Measurements from ENCODE around the gene RARB.

The RARB gene

GRCh38 chr3:25589104-25589782 lies 161.2 kb downstream of the RARB start:
- TF ChIP-seq CTCF (conservative IDR thresholded peaks at IDR 0.05; ENCODE audit: low read length): no peak
- no peak overlapping the region for H3K4me3 ChIP-seq (ENCODE audit: low read length)
- no peak for DNase-seq (ENCODE audit: low read depth)

GRCh38 chr3:25589783-25590258 lies 161.8 kb downstream of the RARB start:
- no peak for TF ChIP-seq CTCF (conservative IDR thresholded peaks at IDR 0.05; ENCODE audit: low read length)
- no peak overlapping the region for H3K4me3 ChIP-seq (ENCODE audit: low read length)
- no peak for DNase-seq (ENCODE audit: low read depth)

- no peak overlapping the region for H3K4me3 ChIP-seq (ENCODE audit: low read length)
- peak; percentile 51 for DNase-seq (ENCODE audit: low read depth)
- TF ChIP-seq CTCF (conservative IDR thresholded peaks at IDR 0.05; ENCODE audit: low read length): peak; percentile 21; the same call in 1 of the 2 replicates
Observed at GRCh38 chr3:25592510-25592968, 164.5 kb downstream of the RARB start.

DNA sequence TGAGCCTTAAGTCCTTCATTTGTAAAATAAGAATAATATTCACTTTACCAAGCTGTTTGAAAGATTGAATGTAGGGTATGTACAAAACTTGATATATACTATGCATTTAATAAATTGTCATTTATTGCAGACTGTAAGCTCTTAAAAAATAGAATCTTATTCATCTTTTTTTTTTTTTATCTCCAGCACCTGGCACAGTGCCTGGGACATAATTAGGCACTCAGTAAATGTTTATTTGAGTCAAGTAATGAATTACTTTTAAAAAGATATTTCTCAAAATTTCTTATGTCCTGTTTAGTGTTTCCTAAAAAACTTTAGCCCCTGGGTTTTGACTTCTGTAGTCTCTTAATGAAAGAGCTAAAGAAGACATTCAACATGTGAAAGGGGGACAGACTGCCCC lies 164.9 kb downstream of the RARB start:
- no peak for DNase-seq (ENCODE audit: low read depth)
- no peak for TF ChIP-seq CTCF (conservative IDR thresholded peaks at IDR 0.05; ENCODE audit: low read length)
- H3K4me3 ChIP-seq (ENCODE audit: low read length): no peak overlapping the region

DNA sequence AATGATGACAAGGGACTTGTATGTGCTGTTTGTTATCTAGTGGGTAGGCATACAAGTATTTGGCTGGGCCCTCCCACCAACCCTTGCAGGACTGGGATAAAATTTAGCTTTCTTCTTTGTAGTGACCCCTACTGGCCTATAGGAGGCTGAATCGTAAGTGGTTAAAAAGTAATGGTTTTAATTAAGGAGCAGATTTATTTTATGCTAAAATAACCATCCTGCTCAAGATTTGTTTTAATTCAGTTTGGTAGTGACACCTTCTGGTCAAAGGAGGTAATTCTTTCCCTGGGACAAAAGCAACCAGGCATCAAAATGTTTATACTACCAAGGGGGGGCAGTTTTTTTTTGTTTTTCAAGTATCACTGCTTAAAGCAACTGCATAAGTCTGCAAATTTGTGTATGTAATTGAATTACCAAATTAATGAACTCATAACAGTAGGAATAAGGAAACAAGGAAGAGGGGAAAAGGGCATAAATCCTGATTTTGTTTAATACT lies 166.0 kb downstream of the RARB start:
- peak; percentile 77 for TF ChIP-seq CTCF (conservative IDR thresholded peaks at IDR 0.05; ENCODE audit: low read length)
- peak; percentile 87 for DNase-seq (ENCODE audit: low read depth)
- no peak overlapping the region for H3K4me3 ChIP-seq (ENCODE audit: low read length)

DNA sequence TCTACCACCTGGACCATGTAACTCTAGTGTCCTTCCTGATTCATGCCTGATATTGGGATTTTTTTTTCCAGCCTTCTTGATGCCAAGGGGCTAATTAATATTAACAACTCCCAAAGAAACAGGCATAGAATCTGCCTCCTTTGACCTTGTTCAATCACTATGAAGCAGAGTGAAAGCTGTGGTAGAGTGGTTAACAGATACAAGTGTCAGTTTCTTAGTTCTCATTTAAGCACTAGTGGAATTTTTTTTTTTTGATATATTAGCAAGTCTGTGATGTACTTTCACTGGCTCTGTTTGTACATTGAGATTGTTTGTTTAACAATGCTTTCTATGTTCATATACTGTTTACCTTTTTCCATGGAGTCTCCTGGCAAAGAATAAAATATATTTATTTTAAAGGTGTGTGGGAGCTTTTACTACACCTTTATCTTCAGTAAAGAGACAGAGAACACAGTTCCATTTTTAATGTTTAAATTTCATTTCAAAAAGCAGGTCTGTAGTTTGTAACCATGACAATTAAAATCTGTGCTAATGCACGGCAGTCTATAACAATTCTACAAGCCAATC lies 169.6 kb downstream of the RARB start:
- H3K4me3 ChIP-seq (ENCODE audit: low read length): no peak overlapping the region
- no peak for DNase-seq (ENCODE audit: low read depth)
- no peak for TF ChIP-seq CTCF (conservative IDR thresholded peaks at IDR 0.05; ENCODE audit: low read length)

DNA sequence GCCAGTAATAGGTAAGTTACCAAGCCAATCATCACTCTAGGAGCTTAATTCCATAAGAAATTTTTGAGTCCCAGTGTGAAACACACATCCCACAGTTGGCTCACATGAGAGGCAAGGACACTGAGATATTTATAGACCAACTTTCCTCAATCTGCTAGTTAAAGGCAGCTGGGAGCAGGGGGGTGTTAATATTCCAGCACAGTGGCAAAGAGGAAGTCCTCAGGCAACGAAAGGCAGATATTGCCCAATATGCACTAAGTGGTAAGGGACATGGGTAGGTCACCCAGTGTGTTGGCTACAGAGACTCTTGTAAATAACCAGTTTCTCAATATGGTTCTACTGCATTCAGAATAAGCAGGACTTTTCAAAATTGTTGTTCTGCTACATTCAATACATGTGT lies 175.6 kb downstream of the RARB start:
- TF ChIP-seq CTCF (conservative IDR thresholded peaks at IDR 0.05; ENCODE audit: low read length): no peak
- peak; percentile 38 for DNase-seq (ENCODE audit: low read depth)
- no peak overlapping the region for H3K4me3 ChIP-seq (ENCODE audit: low read length)
